ENCODE measurements around the gene SOWAHB. TPM values are rescaled to one million over a fixed set of nuclear protein-coding genes. Genes with fewer than 3 reads are reported as not detected.

The SOWAHB gene
- total RNA-seq, 1 experiment from 2014 or later, result not detected

GRCh38 chr4:76898949-76899645, 1.2 kb upstream of the SOWAHB start:
- Histone ChIP-seq H4K20me1 (ENCODE audit: insufficient read depth, low read depth, low read length) (no peaks in the 10 kb centered on the region), H3K36me3 (ENCODE audit: insufficient read depth, low read length) (no peaks in the 10 kb centered on the region), H3K9me3 (ENCODE audit: low read length) (no peaks in the 10 kb centered on the region), H2AFZ (ENCODE audit: low read length) (no peak overlapping the region), H3K9ac (ENCODE audit: low read length) (no peak overlapping the region), H3K27me3 (ENCODE audit: low read length) (no peaks in the 10 kb centered on the region), H3K27ac (ENCODE audit: low read length) (no peak overlapping the region), H3K9me2 (replicated peaks; ENCODE audit: insufficient read depth, low read length) (no peaks in the 10 kb centered on the region), H3K4me1 (ENCODE audit: low read length) (no peaks in the 10 kb centered on the region), H3K4me2 (ENCODE audit: low read depth, low read length, poor library complexity, severe bottlenecking) (no peak overlapping the region), H3K79me2 (ENCODE audit: low read length) (no peaks in the 10 kb centered on the region), H3K4me3 (ENCODE audit: low read length) (no peak overlapping the region)
- no peak for DNase-seq

- H3K4me2 ChIP-seq (ENCODE audit: low read depth, low read length, poor library complexity, severe bottlenecking), result no peak overlapping the region
- no peak overlapping the region for H2AFZ ChIP-seq (ENCODE audit: low read length)
- H3K27ac ChIP-seq (ENCODE audit: low read length), result no peak overlapping the region
- no peaks in the 10 kb centered on the region for H3K79me2 ChIP-seq (ENCODE audit: low read length)
- no peaks in the 10 kb centered on the region for H3K4me1 ChIP-seq (ENCODE audit: low read length)
- DNase-seq, result no peak
- no peaks in the 10 kb centered on the region for H3K27me3 ChIP-seq (ENCODE audit: low read length)
- no peaks in the 10 kb centered on the region for H3K9me2 ChIP-seq (replicated peaks; ENCODE audit: insufficient read depth, low read length)
- no peaks in the 10 kb centered on the region for H4K20me1 ChIP-seq (ENCODE audit: insufficient read depth, low read depth, low read length)
- no peak overlapping the region for H3K4me3 ChIP-seq (ENCODE audit: low read length)
- H3K9me3 ChIP-seq (ENCODE audit: low read length), result no peaks in the 10 kb centered on the region
- H3K9ac ChIP-seq (ENCODE audit: low read length), result no peak overlapping the region
- H3K36me3 ChIP-seq (ENCODE audit: insufficient read depth, low read length), result no peaks in the 10 kb centered on the region
Observed at GRCh38 chr4:76898385-76898692, 395 bp upstream of the SOWAHB start.

- no peaks in the 10 kb centered on the region for H3K4me1 ChIP-seq (ENCODE audit: low read length)
- H3K4me3 ChIP-seq (ENCODE audit: low read length), result no peak overlapping the region
- no peaks in the 10 kb centered on the region for H3K36me3 ChIP-seq (ENCODE audit: insufficient read depth, low read length)
- H4K20me1 ChIP-seq (ENCODE audit: insufficient read depth, low read depth, low read length), result no peaks in the 10 kb centered on the region
- H3K79me2 ChIP-seq (ENCODE audit: low read length), result no peaks in the 10 kb centered on the region
- H3K9ac ChIP-seq (ENCODE audit: low read length), result no peak overlapping the region
- H2AFZ ChIP-seq (ENCODE audit: low read length), result no peak overlapping the region
- H3K4me2 ChIP-seq (ENCODE audit: low read depth, low read length, poor library complexity, severe bottlenecking), result no peak overlapping the region
- H3K27me3 ChIP-seq (ENCODE audit: low read length), result no peaks in the 10 kb centered on the region
- H3K9me3 ChIP-seq (ENCODE audit: low read length), result no peaks in the 10 kb centered on the region
- no peak for DNase-seq
- no peaks in the 10 kb centered on the region for H3K9me2 ChIP-seq (replicated peaks; ENCODE audit: insufficient read depth, low read length)
- H3K27ac ChIP-seq (ENCODE audit: low read length), result no peak overlapping the region
Observed at GRCh38 chr4:76896614-76897535, 1.1 kb downstream of the SOWAHB start.

GRCh38 chr4:76896048-76896447, 1.9 kb downstream of the SOWAHB start:
- H3K4me1 ChIP-seq (ENCODE audit: low read length), result no peaks in the 10 kb centered on the region
- no peak overlapping the region for H3K9ac ChIP-seq (ENCODE audit: low read length)
- H3K36me3 ChIP-seq (ENCODE audit: insufficient read depth, low read length), result no peaks in the 10 kb centered on the region
- H2AFZ ChIP-seq (ENCODE audit: low read length), result no peak overlapping the region
- H3K4me3 ChIP-seq (ENCODE audit: low read length), result no peak overlapping the region
- no peak for DNase-seq
- H4K20me1 ChIP-seq (ENCODE audit: insufficient read depth, low read depth, low read length), result no peaks in the 10 kb centered on the region
- no peaks in the 10 kb centered on the region for H3K9me2 ChIP-seq (replicated peaks; ENCODE audit: insufficient read depth, low read length)
- H3K79me2 ChIP-seq (ENCODE audit: low read length), result no peaks in the 10 kb centered on the region
- no peak overlapping the region for H3K27ac ChIP-seq (ENCODE audit: low read length)
- H3K9me3 ChIP-seq (ENCODE audit: low read length), result no peaks in the 10 kb centered on the region
- no peaks in the 10 kb centered on the region for H3K27me3 ChIP-seq (ENCODE audit: low read length)
- no peak overlapping the region for H3K4me2 ChIP-seq (ENCODE audit: low read depth, low read length, poor library complexity, severe bottlenecking)

GRCh38 chr4:76895619-76896018, 2.3 kb downstream of the SOWAHB start:
- Histone ChIP-seq H2AFZ (ENCODE audit: low read length) (no peak overlapping the region), H3K79me2 (ENCODE audit: low read length) (no peaks in the 10 kb centered on the region), H3K4me2 (ENCODE audit: low read depth, low read length, poor library complexity, severe bottlenecking) (no peak overlapping the region), H3K9ac (ENCODE audit: low read length) (no peak overlapping the region), H3K9me3 (ENCODE audit: low read length) (no peaks in the 10 kb centered on the region), H3K4me1 (ENCODE audit: low read length) (no peaks in the 10 kb centered on the region), H3K27me3 (ENCODE audit: low read length) (no peaks in the 10 kb centered on the region), H3K9me2 (replicated peaks; ENCODE audit: insufficient read depth, low read length) (no peaks in the 10 kb centered on the region), H3K27ac (ENCODE audit: low read length) (no peak overlapping the region), H3K4me3 (ENCODE audit: low read length) (no peak overlapping the region), H4K20me1 (ENCODE audit: insufficient read depth, low read depth, low read length) (no peaks in the 10 kb centered on the region), H3K36me3 (ENCODE audit: insufficient read depth, low read length) (no peaks in the 10 kb centered on the region)
- no peak for DNase-seq

GRCh38 chr4:76894537-76895255, 3.2 kb downstream of the SOWAHB start:
- Histone ChIP-seq H3K4me2 (ENCODE audit: low read depth, low read length, poor library complexity, severe bottlenecking) (no peak overlapping the region), H3K4me1 (ENCODE audit: low read length) (no peaks in the 10 kb centered on the region), H3K9ac (ENCODE audit: low read length) (no peak overlapping the region), H3K27me3 (ENCODE audit: low read length) (no peaks in the 10 kb centered on the region), H2AFZ (ENCODE audit: low read length) (no peak overlapping the region), H4K20me1 (ENCODE audit: insufficient read depth, low read depth, low read length) (no peaks in the 10 kb centered on the region), H3K36me3 (ENCODE audit: insufficient read depth, low read length) (no peaks in the 10 kb centered on the region), H3K9me2 (replicated peaks; ENCODE audit: insufficient read depth, low read length) (no peaks in the 10 kb centered on the region), H3K79me2 (ENCODE audit: low read length) (no peaks in the 10 kb centered on the region), H3K4me3 (ENCODE audit: low read length) (no peak overlapping the region), H3K9me3 (ENCODE audit: low read length) (no peaks in the 10 kb centered on the region), H3K27ac (ENCODE audit: low read length) (no peak overlapping the region)
- no peak for DNase-seq

GRCh38 chr4:76892601-76893000, 5.3 kb downstream of the SOWAHB start:
- Histone ChIP-seq H3K79me2 (ENCODE audit: low read length) (no peaks in the 10 kb centered on the region), H3K9ac (ENCODE audit: low read length) (no peak overlapping the region), H3K4me2 (ENCODE audit: low read depth, low read length, poor library complexity, severe bottlenecking) (no peak overlapping the region), H4K20me1 (ENCODE audit: insufficient read depth, low read depth, low read length) (no peaks in the 10 kb centered on the region), H3K27me3 (ENCODE audit: low read length) (no peaks in the 10 kb centered on the region), H2AFZ (ENCODE audit: low read length) (no peak overlapping the region), H3K4me3 (ENCODE audit: low read length) (no peak overlapping the region), H3K9me3 (ENCODE audit: low read length) (no peaks in the 10 kb centered on the region), H3K27ac (ENCODE audit: low read length) (no peak overlapping the region), H3K9me2 (replicated peaks; ENCODE audit: insufficient read depth, low read length) (no peaks in the 10 kb centered on the region), H3K36me3 (ENCODE audit: insufficient read depth, low read length) (no peaks in the 10 kb centered on the region), H3K4me1 (ENCODE audit: low read length) (no peaks in the 10 kb centered on the region)
- no peak for DNase-seq

GRCh38 chr4:76892001-76892400, 5.9 kb downstream of the SOWAHB start:
- Histone ChIP-seq H3K4me2 (ENCODE audit: low read depth, low read length, poor library complexity, severe bottlenecking) (no peak overlapping the region), H3K4me3 (ENCODE audit: low read length) (no peak overlapping the region), H3K9me3 (ENCODE audit: low read length) (no peaks in the 10 kb centered on the region), H3K27ac (ENCODE audit: low read length) (no peak overlapping the region), H3K4me1 (ENCODE audit: low read length) (no peaks in the 10 kb centered on the region), H4K20me1 (ENCODE audit: insufficient read depth, low read depth, low read length) (no peaks in the 10 kb centered on the region), H3K9me2 (replicated peaks; ENCODE audit: insufficient read depth, low read length) (no peaks in the 10 kb centered on the region), H3K36me3 (ENCODE audit: insufficient read depth, low read length) (no peaks in the 10 kb centered on the region), H3K9ac (ENCODE audit: low read length) (no peak overlapping the region), H3K27me3 (ENCODE audit: low read length) (no peaks in the 10 kb centered on the region), H2AFZ (ENCODE audit: low read length) (no peak overlapping the region), H3K79me2 (ENCODE audit: low read length) (no peaks in the 10 kb centered on the region)
- DNase-seq, result no peak
